SIG-M5 treated with dmso at 0.1 percent for 504 hours (cell line): ENCODE results near the gene RBM23.

ENCODE experiments used
- DNase-seq: peaks from one replicate; lab custom pipeline; 2025; ENCODE audit not compliant: unreplicated experiment; lab: John Stamatoyannopoulos, UW

Gene RBM23

DNA sequence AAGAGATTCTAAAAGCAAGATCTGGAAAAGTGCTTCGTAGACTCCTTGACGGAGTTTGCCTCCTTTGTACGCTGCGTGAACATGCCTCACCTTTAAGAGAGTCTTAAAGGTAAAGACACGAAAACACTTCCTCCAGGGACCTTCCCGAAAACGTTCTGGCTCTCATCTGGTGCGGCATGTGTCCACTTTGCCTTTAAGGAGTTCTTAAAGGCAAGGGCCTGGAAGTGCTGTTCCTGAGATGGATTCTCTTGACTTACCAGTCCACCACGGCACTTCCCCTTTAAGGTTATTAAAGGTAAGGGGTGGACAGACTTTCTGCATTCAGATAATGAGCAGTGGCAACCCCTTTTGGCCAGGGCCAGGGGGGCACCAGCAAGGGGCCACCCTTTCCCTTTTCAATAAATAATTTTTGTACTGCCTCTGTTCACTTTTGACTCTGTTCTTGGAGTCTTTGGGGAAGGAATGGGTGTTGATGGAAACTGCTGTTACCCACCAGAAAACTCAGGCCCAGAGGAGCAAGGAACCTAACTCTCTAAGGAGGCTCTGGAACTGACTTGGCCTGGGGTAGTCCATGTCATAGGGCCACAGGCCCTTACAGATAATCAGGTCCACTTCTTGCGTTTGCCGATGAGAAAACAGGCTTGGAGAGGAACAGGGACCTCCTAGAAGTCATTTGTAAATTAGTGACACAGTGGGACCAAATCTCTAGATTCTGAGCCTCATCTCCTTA lies 31.5 kb downstream of the RBM23 start:
- peak; percentile 50 for DNase-seq

DNA sequence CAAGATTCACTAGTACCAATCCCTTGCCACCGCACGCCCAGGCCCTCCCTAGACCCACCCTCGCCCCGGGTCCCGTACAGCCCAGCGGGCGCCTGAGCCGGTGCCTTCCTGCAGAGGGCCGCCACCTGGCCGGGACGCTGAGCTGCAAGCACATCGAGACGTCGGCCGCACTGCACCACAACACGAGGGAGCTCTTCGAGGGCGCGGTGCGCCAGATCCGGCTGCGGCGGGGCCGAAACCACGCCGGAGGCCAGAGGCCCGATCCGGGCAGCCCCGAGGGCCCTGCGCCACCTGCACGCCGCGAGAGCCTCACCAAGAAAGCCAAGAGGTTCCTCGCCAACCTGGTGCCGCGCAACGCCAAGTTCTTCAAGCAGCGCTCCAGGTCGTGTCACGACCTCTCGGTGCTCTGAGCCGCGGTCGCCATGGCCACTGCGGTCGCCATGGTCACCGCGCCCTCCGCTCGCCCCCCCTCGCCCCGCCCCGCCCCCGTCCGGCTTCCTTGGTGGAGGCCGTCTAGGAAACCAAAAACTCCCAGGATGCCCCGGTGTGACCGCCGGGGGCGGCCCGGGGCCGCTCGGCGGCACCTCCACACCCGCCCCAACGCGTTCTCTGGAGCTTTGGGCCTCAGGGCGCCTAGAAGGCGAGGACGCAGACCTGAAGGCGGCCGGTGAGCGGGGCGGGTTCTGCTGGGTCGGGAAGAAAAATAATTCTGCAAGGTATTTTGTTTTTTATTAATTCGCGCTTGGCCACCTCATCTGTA lies 32.3 kb downstream of the RBM23 start:
- DNase-seq: no peak

DNA sequence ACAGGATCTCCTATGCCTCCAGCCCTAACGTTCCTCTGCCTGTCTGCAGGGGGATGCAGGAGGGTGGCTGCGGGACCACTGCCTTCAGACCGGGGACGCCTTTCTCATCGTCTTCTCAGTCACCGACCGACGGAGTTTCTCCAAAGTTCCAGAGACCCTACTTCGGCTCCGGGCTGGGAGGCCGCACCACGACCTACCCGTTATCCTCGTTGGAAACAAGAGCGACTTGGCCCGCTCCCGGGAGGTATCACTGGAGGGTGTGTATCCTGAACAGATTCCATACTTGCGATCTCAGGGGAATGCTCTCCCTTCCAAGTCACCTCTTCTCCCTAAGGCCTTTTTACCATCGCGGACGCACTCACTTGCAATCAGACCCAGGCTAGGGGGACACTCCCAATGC lies 33.0 kb downstream of the RBM23 start:
- DNase-seq: no peak

DNA sequence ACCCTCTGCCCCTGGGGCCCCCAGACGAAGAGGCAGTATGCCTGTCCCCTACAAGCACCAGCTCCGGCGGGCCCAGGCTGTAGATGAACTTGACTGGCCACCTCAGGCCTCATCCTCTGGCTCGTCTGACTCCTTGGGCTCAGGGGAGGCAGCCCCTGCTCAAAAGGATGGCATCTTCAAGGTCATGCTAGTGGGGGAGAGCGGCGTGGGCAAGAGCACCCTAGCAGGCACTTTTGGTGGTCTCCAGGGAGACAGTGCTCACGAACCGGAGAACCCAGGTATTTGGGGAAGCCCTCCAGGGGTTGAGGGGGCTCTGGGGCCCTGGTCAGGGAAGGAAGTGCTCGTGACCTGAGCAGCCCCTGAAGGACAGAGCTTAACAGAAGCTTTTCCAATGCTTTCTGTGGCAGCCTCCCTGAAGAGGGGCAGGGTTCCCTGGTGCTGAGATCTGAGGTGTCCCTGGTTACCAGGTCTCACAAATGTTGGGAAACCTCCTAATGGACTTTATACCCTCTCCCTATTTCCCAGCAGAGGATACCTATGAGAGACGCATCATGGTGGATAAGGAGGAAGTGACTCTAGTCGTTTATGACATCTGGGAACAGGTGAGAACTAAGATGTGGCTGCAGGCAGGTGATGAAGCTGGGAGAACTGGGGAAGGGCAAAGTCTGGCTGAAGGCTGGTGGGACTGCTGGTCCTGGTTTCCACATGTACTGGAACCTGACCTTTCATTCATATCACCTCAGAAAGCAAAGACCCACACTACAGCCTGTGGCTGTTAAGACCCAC lies 34.0 kb downstream of the RBM23 start:
- no peak for DNase-seq

DNA sequence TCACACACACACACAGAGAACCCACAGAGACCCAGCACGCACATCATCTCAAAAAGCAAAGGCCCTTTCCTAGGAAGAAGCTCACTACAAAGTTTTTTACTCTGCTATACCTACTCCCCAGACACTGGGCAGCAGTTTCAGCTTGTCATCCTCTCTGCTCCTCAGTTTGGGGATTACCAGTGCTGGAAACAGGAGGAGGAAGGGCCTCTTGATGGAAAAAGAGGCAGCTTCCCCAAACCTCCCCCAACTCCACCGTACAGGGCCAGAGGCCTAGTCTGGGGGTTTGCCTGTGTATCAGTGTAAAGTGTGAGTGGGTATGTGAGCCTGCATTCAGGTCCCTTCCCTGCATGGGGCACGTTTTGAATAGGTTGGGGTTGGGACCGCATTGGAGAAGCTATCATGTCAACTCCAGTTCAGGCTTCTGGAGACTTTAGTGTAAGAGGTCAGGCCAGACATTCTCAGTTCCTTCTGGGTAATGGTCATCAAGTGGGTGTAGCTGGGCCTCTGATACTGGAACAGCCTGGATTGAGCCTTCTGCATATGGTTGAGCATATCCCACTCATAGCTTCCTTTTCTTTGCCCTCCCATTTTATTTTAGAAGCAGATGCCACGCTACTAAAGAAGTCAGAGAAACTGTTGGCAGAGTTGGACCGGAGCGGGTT lies 34.7 kb downstream of the RBM23 start:
- DNase-seq: no peak

DNA sequence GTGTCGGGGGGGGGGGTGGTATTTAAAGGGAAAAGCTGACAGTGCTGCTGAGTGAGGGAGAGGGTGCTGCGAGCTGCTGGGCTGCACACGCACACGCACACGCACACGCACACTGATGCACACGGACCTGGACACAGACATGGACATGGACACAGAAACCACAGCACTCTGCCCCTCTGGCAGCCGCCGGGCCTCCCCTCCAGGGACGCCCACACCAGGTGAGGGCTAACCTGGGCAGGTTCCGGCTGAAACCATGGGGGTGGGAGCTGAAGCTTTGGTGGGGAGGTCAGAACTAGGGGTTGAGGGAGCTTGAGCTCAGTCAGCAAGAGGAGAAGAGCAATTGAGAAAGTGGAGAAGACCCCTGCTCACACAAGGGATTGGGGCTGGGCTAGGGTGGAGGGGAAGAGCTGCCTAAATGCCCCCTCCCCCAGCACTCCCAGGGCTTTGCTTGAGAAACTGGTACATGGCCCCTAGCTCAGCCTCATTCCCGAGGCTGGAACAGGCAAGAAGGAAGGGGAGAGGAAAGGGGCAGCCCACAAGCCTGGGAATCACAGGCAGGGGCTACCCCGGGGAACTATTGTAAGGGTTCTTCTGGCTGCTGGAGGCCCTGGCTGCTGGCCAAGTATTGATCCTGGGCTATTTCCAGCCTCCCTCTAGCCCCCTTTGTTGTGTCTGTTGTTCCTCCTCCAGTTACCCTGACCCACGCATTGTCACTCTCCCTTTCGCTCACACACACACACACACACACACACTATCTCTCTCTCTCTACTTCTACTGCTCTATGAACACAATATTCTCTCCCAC lies 35.6 kb downstream of the RBM23 start, which contains the start of gene REM2:
Gene REM2 (plus strand): TSS at position 50 of the 804 bp plus-strand sequence. CDS start 66 bp downstream, at position 116.
- DNase-seq: no peak

DNA sequence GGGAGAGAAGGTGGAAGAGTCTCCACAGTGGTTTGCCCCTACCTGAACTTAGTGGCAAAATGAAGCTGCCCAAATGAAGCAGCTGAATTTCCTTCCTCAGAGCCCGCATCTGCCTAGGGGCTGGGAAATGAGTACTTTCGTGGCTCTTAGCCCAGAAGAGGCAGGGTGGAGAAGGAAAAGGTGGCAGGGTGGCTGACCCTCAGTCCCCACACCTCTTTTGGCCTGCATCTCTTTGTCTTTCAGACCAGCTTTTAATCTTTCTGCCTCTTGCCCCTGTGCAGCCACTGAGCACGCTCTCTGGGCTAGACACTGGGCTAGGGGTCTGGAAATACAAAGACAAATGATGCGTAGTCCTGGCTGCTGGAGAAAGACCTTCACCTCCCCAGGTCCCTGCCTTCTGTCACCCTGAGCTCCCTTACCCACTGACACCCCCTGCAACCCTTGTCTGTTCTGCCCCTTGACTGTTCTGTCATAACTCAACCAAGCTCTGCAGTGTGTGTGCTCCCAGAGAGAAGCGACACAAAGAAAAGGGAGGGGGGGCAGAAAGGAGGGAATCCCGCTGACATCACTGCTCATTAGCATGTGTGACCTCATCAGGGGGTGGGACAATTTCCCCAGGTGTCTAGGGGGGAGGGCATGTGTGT lies 36.3 kb downstream of the RBM23 start:
- no peak for DNase-seq

DNA sequence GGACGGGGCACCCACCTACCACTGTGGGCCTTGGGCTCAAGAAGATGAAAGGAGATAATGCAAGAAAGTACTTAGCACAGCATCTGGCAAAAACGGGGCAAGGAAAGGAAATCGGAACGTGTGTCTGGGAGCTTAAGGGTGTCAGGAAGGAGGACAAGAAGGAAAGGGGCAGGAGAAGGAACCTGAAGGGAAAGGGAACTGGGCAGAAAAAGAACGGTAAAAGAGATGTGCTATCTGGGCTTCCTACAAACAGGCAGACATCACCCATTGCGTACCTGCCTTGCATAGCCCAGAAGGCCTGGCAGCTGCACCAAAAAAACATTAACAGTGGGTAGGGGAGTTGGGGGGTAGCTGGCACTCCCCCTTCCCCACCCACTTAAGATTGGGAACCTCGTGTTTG lies 36.9 kb downstream of the RBM23 start:
- DNase-seq: no peak

DNA sequence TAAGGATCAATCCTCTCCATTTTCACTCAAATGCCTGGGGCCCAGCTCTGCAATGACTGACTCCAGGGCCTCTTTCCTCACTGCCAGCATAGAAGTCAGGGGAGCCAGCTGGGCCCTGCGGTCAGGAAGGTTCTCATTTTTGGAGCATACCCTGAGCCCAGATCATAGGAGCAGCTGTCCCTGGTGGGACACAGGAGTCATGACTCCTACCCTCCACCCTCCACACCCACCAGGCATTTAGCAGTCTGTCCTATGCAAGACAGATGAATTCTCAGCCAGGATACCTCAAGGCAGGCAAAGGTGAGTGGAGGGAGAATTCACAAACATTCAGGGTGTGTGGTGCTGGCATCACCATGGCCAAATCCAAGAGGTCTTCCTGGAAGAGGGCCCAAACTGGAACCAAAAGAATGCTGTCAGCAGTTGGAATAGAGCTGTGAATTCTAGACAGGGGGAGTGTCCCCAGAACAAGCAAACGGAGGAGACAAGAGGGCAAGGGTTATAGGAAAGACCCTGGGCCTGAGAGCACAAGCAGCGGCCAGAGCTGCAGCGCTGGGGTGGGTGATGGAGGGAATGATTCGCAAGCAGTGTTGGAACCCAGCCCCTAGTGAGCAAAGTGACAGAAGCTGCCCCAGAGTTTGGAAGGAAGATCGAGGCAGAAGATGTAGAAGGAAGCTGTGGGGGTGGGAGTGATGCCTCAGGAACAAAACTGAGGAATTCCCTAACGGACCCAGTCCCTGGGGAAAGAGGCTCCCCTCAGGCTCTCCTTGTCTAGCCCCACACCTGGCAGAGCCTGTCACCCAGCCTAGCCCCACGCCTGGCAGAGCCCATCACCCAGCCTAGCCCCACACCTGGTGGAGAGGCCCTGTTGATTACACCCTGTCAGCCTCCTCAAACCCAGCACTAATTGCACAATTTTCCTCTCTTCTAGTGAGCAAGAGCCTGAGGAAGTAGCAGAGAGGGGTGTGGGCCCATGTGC lies 40.4 kb downstream of the RBM23 start:
- no peak for DNase-seq

DNA sequence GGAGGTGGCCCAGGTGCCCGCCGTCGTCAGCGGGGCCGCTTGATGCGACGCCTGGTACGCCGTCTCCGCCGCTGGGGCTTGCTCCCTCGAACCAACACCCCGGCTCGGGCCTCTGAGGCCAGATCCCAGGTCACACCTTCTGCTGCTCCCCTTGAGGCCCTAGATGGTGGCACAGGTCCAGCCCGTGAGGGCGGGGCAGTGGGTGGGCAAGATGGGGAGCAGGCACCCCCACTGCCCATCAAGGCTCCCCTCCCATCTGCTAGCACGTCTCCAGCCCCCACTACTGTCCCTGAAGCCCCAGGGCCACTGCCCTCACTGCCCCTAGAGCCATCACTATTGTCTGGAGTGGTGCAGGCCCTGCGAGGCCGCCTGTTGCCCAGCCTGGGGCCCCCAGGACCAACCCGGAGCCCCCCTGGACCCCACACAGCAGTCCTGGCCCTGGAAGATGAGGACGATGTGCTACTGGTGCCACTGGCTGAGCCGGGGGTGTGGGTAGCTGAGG lies 41.9 kb downstream of the RBM23 start:
- DNase-seq: no peak

DNA sequence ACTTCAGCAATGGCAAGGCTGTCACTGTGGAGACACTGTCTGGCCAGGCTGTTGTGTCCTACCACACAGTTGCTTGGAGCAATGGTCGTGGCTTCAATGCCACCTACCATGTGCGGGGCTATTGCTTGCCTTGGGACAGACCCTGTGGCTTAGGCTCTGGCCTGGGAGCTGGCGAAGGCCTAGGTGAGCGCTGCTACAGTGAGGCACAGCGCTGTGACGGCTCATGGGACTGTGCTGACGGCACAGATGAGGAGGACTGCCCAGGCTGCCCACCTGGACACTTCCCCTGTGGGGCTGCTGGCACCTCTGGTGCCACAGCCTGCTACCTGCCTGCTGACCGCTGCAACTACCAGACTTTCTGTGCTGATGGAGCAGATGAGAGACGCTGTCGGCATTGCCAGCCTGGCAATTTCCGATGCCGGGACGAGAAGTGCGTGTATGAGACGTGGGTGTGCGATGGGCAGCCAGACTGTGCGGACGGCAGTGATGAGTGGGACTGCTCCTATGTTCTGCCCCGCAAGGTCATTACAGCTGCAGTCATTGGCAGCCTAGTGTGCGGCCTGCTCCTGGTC lies 43.1 kb downstream of the RBM23 start:
- DNase-seq: no peak

DNA sequence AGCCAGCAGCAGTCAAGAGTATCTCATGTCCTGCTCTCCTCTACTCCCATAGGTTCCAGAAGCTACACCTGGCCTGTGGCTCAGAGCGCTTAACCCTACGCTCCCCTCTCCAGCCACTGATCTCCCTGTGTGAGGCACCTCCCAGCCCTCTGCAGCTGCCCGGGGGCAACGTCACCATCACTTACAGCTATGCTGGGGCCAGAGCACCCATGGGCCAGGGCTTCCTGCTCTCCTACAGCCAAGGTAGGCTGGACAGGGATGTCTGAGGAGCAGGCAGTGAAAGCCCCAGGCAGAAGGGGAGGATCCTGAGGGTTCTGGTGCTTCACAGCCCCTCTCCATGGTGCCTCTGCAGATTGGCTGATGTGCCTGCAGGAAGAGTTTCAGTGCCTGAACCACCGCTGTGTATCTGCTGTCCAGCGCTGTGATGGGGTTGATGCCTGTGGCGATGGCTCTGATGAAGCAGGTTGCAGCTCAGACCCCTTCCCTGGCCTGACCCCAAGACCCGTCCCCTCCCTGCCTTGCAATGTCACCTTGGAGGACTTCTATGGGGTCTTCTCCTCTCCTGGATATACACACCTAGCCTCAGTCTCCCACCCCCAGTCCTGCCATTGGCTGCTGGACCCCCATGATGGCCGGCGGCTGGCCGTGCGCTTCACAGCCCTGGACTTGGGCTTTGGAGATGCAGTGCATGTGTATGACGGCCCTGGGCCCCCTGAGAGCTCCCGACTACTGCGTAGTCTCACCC lies 43.8 kb downstream of the RBM23 start:
- no peak for DNase-seq

DNA sequence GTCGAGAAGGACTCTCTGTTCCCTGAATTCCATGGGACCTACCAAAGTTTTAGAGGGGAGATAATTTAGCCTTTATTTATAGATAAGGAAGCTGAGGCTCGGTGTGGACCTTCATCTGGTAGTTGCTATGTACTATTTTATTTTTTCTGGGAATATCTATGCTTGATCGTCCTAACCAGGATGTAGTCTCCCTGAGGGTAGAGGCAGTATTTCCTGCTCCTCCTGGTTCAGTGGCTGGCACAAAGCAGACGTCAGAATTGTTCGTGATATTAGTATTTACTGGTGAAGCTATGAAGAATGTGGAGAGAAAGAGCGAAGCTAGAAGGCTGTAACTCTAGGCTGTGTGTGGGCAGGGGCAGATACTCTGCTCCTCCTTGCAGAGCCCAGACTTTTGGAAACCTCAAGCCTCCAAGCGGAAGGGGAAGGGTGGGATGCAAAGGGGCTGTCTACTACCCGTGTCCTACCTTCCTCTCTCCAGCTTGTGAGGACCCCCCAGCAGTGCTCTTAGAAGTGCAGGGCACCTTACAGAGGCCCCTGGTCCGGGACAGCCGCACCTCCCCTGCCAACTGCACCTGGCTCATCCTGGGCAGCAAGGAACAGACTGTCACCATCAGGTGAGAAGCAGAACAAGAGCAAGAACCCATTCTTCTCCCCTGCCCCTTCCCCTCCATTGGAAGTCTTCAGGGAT lies 46.0 kb downstream of the RBM23 start:
- DNase-seq: no peak

DNA sequence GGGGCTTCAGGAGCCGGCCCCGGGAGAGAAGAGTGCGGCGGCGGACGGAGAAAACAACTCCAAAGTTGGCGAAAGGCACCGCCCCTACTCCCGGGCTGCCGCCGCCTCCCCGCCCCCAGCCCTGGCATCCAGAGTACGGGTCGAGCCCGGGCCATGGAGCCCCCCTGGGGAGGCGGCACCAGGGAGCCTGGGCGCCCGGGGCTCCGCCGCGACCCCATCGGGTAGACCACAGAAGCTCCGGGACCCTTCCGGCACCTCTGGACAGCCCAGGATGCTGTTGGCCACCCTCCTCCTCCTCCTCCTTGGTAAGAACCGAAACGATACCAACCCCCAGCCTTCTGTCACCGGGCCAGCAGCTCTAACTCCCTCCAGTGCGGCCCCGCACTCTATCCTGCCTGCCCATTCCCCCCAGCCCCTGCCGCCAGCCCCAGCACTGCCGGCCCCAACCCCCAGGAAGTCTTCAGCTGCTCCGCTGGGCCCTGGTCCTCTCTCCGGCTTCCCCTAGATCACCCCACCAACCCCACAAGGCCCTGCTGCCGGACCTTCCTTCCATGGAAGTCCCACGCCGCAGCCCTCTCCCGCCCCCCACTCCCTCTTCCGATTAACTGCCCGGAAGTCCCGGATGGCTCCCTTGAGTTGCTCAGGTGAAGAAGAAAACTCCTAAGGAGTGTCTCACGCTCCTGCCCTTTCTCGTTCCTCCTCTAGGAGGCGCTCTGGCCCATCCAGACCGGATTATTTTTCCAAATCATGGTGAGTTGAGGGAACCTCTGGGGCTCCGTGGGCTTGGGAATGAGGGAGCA lies 46.7 kb downstream of the RBM23 start:
- peak; percentile 65 for DNase-seq

DNA sequence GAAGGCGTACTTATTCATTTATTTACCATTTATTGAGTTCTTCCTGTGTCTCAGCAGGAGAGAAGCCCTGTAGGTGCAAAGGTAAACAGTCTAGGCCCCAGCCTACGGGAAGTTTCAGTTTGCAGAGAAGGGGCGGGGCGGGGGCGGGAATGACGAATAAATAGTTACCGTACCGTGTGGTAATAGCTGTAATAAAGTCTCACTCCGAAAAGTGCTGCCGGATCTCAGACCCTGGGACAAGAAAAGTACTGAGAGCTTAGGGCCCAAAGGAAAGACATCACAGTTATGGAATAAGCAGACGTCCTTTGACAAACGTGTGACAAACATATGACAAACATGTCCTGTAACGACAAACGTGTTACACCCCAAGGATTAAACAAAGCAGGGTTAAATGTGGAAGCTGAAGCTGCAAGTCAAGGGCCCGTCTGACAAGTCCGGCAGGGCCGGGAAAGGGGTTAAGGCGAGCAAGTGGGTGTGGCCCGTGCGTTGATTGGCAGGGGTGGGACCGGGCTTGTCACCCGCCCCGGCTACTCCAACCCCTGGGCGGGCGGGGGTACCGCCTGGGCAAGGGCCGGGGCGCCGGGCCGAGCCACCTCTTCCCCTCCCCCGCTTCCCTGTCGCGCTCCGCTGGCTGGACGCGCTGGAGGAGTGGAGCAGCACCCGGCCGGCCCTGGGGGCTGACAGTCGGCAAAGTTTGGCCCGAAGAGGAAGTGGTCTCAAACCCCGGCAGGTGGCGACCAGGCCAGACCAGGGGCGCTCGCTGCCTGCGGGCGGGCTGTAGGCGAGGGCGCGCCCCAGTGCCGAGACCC lies 47.5 kb downstream of the RBM23 start, which contains the start of gene LRP10:
Gene LRP10 (plus strand): TSS at position 517 of the 809 bp plus-strand sequence. CDS start 564 bp downstream, outside the sequence.
- peak; percentile 86 for DNase-seq
